GM19239 (cell line): ENCODE results near the gene PPP1R16B.
A peak's percentile ranks its signal among the peaks of the same experiment; 100 is the strongest.
"Not testable (repeated sequence)": the region's sequence is repeated elsewhere in the genome, so short reads cannot be mapped to it uniquely, and the experiment has no call there.

ENCODE experiments used
- DNase-seq: peaks from one replicate; pipeline ENCODE4 v3.0.0; 2011; ENCODE audit warnings: low spot score; ENCODE audit not compliant: insufficient read length
- FAIRE-seq: peaks from 2 replicates; lab custom pipeline; 2011; peaks lifted over from hg19 to GRCh38; lab: Jason Lieb, UNC

PPP1R16B gene

DNA sequence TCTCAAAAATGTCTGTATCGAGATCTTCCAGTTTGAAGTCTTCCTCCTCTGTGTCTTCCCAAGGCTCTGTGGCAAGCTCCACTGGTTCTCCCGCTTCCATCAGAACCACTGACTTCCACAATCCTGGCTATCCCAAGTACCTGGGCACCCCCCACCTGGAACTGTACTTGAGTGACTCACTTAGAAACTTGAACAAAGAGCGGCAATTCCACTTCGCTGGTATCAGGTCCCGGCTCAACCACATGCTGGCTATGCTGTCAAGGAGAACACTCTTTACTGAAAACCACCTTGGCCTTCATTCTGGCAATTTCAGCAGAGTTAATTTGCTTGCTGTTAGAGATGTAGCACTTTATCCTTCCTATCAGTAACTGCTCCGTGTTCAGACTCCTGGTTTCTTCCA is 146.7 kb downstream of the PPP1R16B start:
- FAIRE-seq (no peak), DNase-seq (no peak)

DNA sequence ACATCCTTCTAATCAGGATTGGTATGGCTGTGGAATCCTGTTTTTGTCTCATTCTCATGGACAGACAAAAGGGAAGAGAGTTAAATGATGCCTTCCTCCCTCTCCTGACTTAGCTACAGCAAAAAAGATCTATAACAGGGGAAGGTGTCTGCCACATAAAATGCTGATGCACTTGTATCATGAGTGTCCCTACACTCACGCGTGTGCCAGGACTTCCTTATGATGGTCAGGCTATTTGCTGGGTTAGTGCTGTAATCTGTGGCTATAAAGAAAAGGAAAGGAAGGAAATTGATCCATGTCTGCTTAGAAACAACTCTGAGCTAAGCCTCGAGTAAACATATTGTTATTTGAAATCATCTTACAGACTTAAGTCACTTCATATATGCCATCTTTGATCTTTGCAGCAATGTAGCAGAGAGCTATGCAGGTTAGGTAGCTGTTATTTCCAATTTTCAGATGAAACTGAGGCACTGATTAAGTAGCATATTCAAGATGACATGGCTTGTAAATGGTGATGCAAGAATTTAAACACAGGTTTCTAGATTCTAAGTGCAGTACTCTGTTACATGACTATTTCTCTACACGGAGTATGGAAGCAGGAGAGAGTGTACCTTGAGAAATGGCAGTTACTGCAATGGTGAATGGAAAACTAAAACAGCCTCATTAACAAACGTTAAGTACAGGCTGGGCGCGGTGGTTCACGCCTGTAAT is 148.3 kb downstream of the PPP1R16B start:
- DNase-seq (no peak), FAIRE-seq (no peak)

- FAIRE-seq (no peak), DNase-seq (no peak)
Measured at GRCh38 chr20:38957235-38957876, 151.9 kb downstream of the PPP1R16B start.

- FAIRE-seq (no peak), DNase-seq (no peak)
Measured at GRCh38 chr20:38957915-38958485, 152.5 kb downstream of the PPP1R16B start.

GRCh38 chr20:38960187-38960687 is 154.7 kb downstream of the PPP1R16B start:
- not testable (repeated sequence) for FAIRE-seq

DNA sequence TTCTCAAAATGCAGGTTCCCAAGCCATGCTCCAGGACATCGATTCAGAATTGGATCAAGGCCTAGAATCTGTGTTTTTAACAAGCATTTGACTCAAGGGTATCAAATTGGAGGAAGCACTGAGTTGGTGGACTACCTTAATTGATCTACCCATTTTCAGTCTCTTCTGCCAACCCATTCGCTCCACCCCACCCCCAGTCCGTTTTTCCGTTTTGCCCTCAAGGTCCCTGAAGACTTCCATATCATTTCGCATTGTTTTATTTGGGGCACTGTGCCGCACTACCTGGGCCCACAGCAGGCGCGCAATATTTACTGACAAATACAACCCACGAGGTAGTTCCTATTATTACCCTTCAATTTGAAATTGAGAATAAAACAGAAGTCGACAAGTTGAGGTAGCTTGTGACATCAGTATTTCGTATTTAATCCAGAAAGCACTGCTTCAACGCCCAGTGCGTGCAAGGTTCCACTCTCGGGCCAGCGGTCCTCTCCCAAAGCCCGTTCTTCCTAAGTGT is 156.1 kb downstream of the PPP1R16B start:
- DNase-seq, result no peak
- FAIRE-seq, result no peak

More at GRCh38 chr20:38960187-38960687, 154.7 kb downstream of the PPP1R16B start:
- not testable (repeated sequence) for DNase-seq

DNA sequence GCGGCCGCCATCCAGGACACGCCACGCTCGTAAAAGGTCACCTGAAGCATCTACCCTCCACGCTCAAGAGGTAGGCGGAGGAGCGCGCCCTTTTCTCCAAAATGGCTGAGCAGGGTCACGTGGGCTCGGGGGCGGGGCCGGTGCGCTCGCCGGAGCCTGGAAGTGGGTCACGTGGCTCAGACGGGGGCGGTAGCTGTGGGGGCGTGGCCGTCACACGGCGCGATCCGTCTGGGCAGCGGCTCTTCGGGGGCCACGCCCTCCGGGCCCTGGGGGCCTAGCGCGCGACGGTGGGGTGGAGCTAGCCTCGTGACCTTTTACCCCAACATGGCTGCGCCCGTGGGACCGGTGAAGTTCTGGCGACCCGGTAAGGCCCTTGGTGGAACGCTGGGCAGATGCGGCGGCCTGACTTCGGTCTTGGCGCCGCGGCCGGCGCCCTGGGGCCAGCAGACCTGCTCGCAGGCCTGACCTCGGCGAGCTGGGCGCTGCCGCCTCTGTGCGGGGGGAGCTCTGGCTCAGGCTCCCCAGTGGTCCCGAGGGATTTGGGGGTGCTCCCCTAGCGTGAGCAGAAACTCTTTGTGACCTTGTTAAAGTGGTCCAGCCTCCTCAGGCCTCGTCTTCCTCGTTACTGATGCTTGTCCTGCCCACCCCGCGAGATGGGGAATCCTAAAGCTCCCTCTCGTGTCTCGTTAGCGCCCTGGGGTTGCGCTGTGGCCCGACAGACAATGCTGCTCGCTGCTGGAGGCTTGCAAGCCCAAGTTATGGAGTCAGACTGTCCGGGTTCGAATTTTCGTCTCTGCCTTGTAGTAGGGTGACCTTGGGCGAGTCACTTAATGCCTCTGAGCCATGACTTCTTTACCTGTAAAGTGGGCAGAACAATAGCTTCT is 156.8 kb downstream of the PPP1R16B start, which contains the start of gene DHX35:
DHX35 (plus strand) TSS at position 301 of the 884 bp plus-strand sequence; CDS start at position 325, 24 bp downstream.
- peak; percentile 92 for DNase-seq
- peak; percentile 88 for FAIRE-seq

DNA sequence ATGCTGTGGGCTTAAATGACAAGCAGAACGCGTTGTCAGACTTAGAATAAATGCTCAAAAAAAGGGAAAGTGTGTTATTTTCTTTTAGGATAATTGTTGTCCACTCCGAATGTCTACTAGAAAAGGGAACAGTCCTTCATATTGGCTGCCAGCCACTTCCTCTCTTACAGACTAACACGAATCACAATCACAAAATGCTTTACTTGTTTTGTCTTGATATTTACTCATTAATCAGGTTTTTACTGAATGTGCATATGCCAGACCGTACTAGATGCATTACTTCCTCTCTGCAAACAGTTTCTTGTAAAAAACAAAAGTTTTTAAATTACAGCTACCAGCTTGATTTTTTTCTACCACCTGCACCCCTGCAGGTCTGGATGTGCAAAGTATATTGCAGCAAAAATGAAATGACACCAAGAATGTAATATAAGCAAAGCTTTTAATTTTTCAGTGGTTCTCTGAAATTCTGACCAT is 157.5 kb downstream of the PPP1R16B start:
- DNase-seq, result no peak
- no peak for FAIRE-seq

- DNase-seq, result no peak
- no peak for FAIRE-seq
Measured at GRCh38 chr20:38963745-38964144, 158.2 kb downstream of the PPP1R16B start.

DNA sequence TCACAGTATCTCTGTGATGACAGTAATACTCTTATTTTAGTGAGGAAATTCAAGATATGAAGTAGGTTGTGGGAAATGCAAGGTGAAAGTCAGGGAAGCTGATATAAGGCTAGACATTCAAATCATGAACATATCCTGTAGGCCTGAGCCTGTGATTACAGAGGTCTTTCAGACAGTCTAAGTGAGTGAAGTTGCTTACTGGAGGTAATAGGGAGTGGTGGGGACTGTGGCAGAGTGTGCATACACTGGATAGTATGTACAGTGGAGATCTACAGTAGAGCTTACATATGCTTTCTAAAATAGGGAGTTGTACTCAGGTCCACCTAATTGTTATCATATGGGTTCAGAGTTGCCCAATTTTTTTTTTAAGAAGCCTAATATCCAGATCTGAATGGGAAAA is 159.8 kb downstream of the PPP1R16B start:
- FAIRE-seq (no peak), DNase-seq (no peak)

GRCh38 chr20:38968090-38968489 is 162.6 kb downstream of the PPP1R16B start:
- no peak for FAIRE-seq
- no peak for DNase-seq

DNA sequence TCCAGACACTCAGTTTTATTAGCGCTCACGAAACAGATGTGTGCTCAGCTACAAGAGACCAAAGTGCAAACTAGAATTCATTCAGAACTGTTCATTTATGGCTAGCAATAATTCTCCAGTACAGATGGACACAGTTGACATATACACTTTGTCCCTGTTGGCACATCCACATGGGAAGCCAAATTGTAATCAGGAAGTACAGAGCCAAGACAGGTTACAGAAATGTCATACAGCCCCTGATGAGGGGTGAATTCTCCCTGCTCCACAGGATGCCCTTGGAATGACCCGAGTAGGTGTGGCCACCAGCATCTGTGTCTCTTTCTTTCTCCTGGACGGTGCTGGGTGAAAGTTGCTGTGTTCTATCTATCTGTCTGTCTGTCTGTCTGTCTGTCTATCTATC is 164.2 kb downstream of the PPP1R16B start:
- no peak for FAIRE-seq
- no peak for DNase-seq

DNA sequence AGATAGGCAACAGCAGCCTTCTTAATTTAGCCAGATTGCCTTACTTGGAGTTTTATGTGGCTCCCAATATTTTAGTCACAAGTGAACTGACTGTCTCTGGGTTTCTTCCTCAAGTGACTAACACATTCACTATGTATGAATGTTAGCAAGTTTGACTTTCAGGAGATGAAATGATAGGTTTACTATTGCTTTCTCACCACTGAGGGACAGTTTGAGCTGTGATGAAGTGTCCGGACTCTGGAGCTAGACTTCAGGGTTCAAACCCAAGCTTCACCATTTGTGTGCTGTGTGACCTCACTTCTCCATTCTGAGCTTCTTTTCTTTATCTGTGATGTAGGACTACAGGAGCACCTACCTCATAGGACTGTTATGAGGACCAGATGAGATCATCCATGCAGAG is 164.8 kb downstream of the PPP1R16B start:
- no peak for FAIRE-seq

More for the DNA sequence above, 164.8 kb downstream of the PPP1R16B start:
- no peak for DNase-seq
